ENCODE data around the gene FOXO6.

Gene FOXO6

GRCh38 chr1:41404308-41404761 lies 43.1 kb downstream of the FOXO6 start:
- no peak overlapping the region for H3K27ac ChIP-seq (ENCODE audit: low read depth, low read length, poor library complexity, severe bottlenecking)
- H3K9me2 ChIP-seq (ENCODE audit: low read depth, low read length), result no peaks in the 10 kb centered on the region
- no peak overlapping the region for H3K4me3 ChIP-seq (ENCODE audit: low read depth, low read length, poor library complexity, severe bottlenecking)
- H3K9ac ChIP-seq (ENCODE audit: low read length), result no peak overlapping the region
- no peaks in the 10 kb centered on the region for H3K4me1 ChIP-seq (ENCODE audit: insufficient read depth, low read length, severe bottlenecking)
- no peak overlapping the region for H3K4me2 ChIP-seq (ENCODE audit: low read length)
- TF ChIP-seq EZH2 (IDR thresholded peaks at IDR 0.05; ENCODE audit: borderline replicate concordance, low read length) (no peak), CTCF (IDR thresholded peaks at IDR 0.05; ENCODE audit: low read length) (no peak)
- H3K79me2 ChIP-seq (ENCODE audit: insufficient read depth, low read length), result no peaks in the 10 kb centered on the region
- no peak overlapping the region for H2AFZ ChIP-seq (ENCODE audit: low read length)
- no peaks in the 10 kb centered on the region for H3K9me3 ChIP-seq (ENCODE audit: low read length)
- H3K27me3 ChIP-seq (ENCODE audit: insufficient read depth, low read length), result 0 out of 2 replicates have a peak, but pooled peaks cover 7% of the 10 kb centered on the region
- H3K36me3 ChIP-seq (ENCODE audit: insufficient read depth, low read length), result no peaks in the 10 kb centered on the region
- no peaks in the 10 kb centered on the region for H4K20me1 ChIP-seq (ENCODE audit: insufficient read depth, low read length)
- H3F3A ChIP-seq (ENCODE audit: insufficient read depth, low read length), result no peaks in the 10 kb centered on the region

GRCh38 chr1:41407664-41408252 lies 46.5 kb downstream of the FOXO6 start:
- H3K4me3 ChIP-seq (ENCODE audit: low read depth, low read length, poor library complexity, severe bottlenecking), result no peak overlapping the region
- H3K27ac ChIP-seq (ENCODE audit: low read depth, low read length, poor library complexity, severe bottlenecking), result no peak overlapping the region
- no peaks in the 10 kb centered on the region for H3K4me1 ChIP-seq (ENCODE audit: insufficient read depth, low read length, severe bottlenecking)
- H2AFZ ChIP-seq (ENCODE audit: low read length), result no peak overlapping the region
- H3K79me2 ChIP-seq (ENCODE audit: insufficient read depth, low read length), result no peaks in the 10 kb centered on the region
- no peaks in the 10 kb centered on the region for H4K20me1 ChIP-seq (ENCODE audit: insufficient read depth, low read length)
- H3K9me2 ChIP-seq (ENCODE audit: low read depth, low read length), result no peaks in the 10 kb centered on the region
- no peaks in the 10 kb centered on the region for H3K9me3 ChIP-seq (ENCODE audit: low read length)
- H3K36me3 ChIP-seq (ENCODE audit: insufficient read depth, low read length), result no peaks in the 10 kb centered on the region
- H3K4me2 ChIP-seq (ENCODE audit: low read length), result no peak overlapping the region
- TF ChIP-seq EZH2 (IDR thresholded peaks at IDR 0.05; ENCODE audit: borderline replicate concordance, low read length) (no peak), CTCF (IDR thresholded peaks at IDR 0.05; ENCODE audit: low read length) (no peak)
- no peak overlapping the region for H3K9ac ChIP-seq (ENCODE audit: low read length)
- H3K27me3 ChIP-seq (ENCODE audit: insufficient read depth, low read length), result 0 out of 2 replicates have a peak, but pooled peaks cover 7% of the 10 kb centered on the region
- no peaks in the 10 kb centered on the region for H3F3A ChIP-seq (ENCODE audit: insufficient read depth, low read length)

- no peak overlapping the region for H3K4me3 ChIP-seq (ENCODE audit: low read depth, low read length, poor library complexity, severe bottlenecking)
- H3K4me1 ChIP-seq (ENCODE audit: insufficient read depth, low read length, severe bottlenecking), result no peaks in the 10 kb centered on the region
- H3K9ac ChIP-seq (ENCODE audit: low read length), result no peak overlapping the region
- H3K27me3 ChIP-seq (ENCODE audit: insufficient read depth, low read length), result 0 out of 2 replicates have a peak, but pooled peaks cover 4% of the 10 kb centered on the region
- TF ChIP-seq EZH2 (IDR thresholded peaks at IDR 0.05; ENCODE audit: borderline replicate concordance, low read length) (no peak), CTCF (IDR thresholded peaks at IDR 0.05; ENCODE audit: low read length) (no peak)
- no peak overlapping the region for H2AFZ ChIP-seq (ENCODE audit: low read length)
- H4K20me1 ChIP-seq (ENCODE audit: insufficient read depth, low read length), result no peaks in the 10 kb centered on the region
- H3K36me3 ChIP-seq (ENCODE audit: insufficient read depth, low read length), result no peaks in the 10 kb centered on the region
- H3F3A ChIP-seq (ENCODE audit: insufficient read depth, low read length), result no peaks in the 10 kb centered on the region
- no peaks in the 10 kb centered on the region for H3K9me2 ChIP-seq (ENCODE audit: low read depth, low read length)
- H3K9me3 ChIP-seq (ENCODE audit: low read length), result no peaks in the 10 kb centered on the region
- no peak overlapping the region for H3K4me2 ChIP-seq (ENCODE audit: low read length)
- H3K79me2 ChIP-seq (ENCODE audit: insufficient read depth, low read length), result no peaks in the 10 kb centered on the region
- no peak overlapping the region for H3K27ac ChIP-seq (ENCODE audit: low read depth, low read length, poor library complexity, severe bottlenecking)
Observed at GRCh38 chr1:41408691-41409090, 47.5 kb downstream of the FOXO6 start.
